ENCODE measurements around the gene MAGEA11. TPM values are rescaled to one million over a fixed set of nuclear protein-coding genes. Genes with fewer than 3 reads are reported as not detected.
"Not testable (repeated sequence)": the region's sequence is repeated elsewhere in the genome, so short reads cannot be mapped to it uniquely, and the experiment has no call there.

The MAGEA11 gene
- polyA plus RNA-seq (ENCODE audit: insufficient read length in 4 of 4) = not detected

GRCh38 chrX:149711545-149712236, at the start of gene MAGEA11:
MAGEA11 (plus strand) TSS chrX:149712060; CDS start chrX:149713160, 1,100 bp downstream.
- DNase-seq (ENCODE audit: low read depth in 4 of 4, low spot score in 3 of 4) = no peak

GRCh38 chrX:149675088-149675487, 36.8 kb upstream of the MAGEA11 start:
- DNase-seq (ENCODE audit: low read depth in 4 of 4, low spot score in 3 of 4) = not testable (repeated sequence)

- DNase-seq (ENCODE audit: low read depth in 4 of 4, low spot score in 3 of 4) = not testable (repeated sequence)
Observed at GRCh38 chrX:149675554-149675953, 36.3 kb upstream of the MAGEA11 start.

- not testable (repeated sequence) for DNase-seq (ENCODE audit: low read depth in 4 of 4, low spot score in 3 of 4)
Observed at GRCh38 chrX:149679164-149679678, 32.6 kb upstream of the MAGEA11 start.

- no peak for DNase-seq (ENCODE audit: low read depth in 4 of 4, low spot score in 3 of 4)
Observed at GRCh38 chrX:149681182-149681581, 30.7 kb upstream of the MAGEA11 start.

- no peak for DNase-seq (ENCODE audit: low read depth in 4 of 4, low spot score in 3 of 4)
Observed at GRCh38 chrX:149682031-149682430, 29.8 kb upstream of the MAGEA11 start.

- no peak for DNase-seq (ENCODE audit: low read depth in 4 of 4, low spot score in 3 of 4)
Observed at GRCh38 chrX:149682956-149683947, 28.6 kb upstream of the MAGEA11 start.

GRCh38 chrX:149683966-149684730, 27.7 kb upstream of the MAGEA11 start:
- no peak for DNase-seq (ENCODE audit: low read depth in 4 of 4, low spot score in 3 of 4)

GRCh38 chrX:149687991-149688390, 23.9 kb upstream of the MAGEA11 start:
- DNase-seq (ENCODE audit: low read depth in 4 of 4, low spot score in 3 of 4) = no peak

- no peak for DNase-seq (ENCODE audit: low read depth in 4 of 4, low spot score in 3 of 4)
Observed at GRCh38 chrX:149688552-149688951, 23.3 kb upstream of the MAGEA11 start.

GRCh38 chrX:149691794-149692193, 20.1 kb upstream of the MAGEA11 start:
- no peak for DNase-seq (ENCODE audit: low read depth in 4 of 4, low spot score in 3 of 4)

- not testable (repeated sequence) for DNase-seq (ENCODE audit: low read depth in 4 of 4, low spot score in 3 of 4)
Observed at GRCh38 chrX:149692686-149693272, 19.1 kb upstream of the MAGEA11 start.

- no peak for DNase-seq (ENCODE audit: low read depth in 4 of 4, low spot score in 3 of 4)
Observed at GRCh38 chrX:149699761-149700160, 12.1 kb upstream of the MAGEA11 start.

- DNase-seq (ENCODE audit: low read depth in 4 of 4, low spot score in 3 of 4) = no peak
Observed at GRCh38 chrX:149704664-149705063, 7.2 kb upstream of the MAGEA11 start.

GRCh38 chrX:149707147-149707901, 4.5 kb upstream of the MAGEA11 start:
- no peak for DNase-seq (ENCODE audit: low read depth in 4 of 4, low spot score in 3 of 4)

- DNase-seq (ENCODE audit: low read depth in 4 of 4, low spot score in 3 of 4) = no peak
Observed at GRCh38 chrX:149712831-149713230, 971 bp downstream of the MAGEA11 start.

- no peak for DNase-seq (ENCODE audit: low read depth in 4 of 4, low spot score in 3 of 4)
Observed at GRCh38 chrX:149713279-149714050, 1.6 kb downstream of the MAGEA11 start.

GRCh38 chrX:149715468-149715867, 3.6 kb downstream of the MAGEA11 start:
- DNase-seq (ENCODE audit: low read depth in 4 of 4, low spot score in 3 of 4) = no peak

- no peak for DNase-seq (ENCODE audit: low read depth in 4 of 4, low spot score in 3 of 4)
Observed at GRCh38 chrX:149716632-149717031, 4.8 kb downstream of the MAGEA11 start.
